T1000 (cell line): Measurements from ENCODE around the gene EHBP1L1.
A peak's percentile ranks its signal among the peaks of the same experiment; 100 is the strongest.

Source experiments
- DNase-seq: peaks from one replicate; lab custom pipeline; 2025; ENCODE audit warnings: mixed read lengths; lab: John Stamatoyannopoulos, UW

The EHBP1L1 gene

DNA sequence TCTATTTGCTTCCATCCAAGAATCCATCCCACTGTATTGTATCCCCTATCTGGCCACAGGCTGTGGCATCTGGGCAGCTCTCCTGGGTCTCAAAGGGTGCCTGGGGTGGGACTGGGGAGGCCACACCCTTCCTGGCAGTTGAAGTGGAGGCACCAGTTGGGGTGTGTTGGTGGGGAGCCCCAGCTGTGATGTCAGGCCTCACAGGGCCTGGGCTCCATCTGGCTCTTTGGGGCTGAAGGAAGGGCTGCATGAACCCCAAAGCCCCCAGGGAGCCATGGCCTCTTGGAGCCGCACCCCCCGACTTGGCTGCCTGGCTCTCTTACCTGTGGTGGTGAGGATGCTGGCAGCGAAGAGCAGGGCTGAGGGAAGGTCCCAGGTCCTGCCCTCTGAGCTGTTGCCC is 19.3 kb downstream of the EHBP1L1 start:
- DNase-seq = no peak

DNA sequence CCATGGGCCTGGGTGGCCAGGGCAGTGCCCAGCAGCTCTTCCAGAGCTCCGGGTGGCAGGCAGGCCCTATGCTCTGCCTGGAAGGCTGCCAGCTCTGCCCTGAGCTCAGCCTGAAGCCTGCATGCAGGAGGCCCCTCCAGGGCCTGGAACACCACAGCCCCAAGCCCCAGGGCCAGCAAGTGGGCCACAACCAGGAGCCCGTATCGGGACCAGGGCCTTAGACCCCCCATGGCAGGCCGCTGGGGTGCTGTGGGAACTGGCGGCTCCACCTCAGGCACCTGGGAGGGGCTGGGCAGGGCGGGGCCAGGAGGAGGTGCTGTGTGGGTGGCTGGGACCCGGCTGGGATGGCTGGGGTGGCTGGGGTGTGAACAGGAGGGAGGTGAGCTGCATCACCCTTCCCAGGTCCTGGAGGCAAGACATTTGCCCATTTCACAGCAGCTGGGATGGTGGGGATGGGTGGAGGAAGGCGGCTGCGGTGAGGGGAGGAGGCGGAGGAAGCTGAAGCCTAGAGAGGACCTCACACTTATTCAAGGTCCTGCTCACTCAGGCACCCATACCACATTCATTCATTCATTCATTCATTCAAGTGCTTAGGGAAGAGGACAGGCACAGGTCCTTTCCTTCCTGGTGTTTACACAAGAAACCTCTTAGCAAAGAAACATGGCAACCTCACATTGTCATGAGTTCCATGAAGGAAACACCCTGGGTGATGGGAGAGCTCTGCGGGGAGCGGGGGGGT is 19.9 kb downstream of the EHBP1L1 start, which contains the start of gene KCNK7:
TSS of gene KCNK7 (minus strand) at position 258 of the 739 bp plus-strand sequence. CDS start at position 230, 28 bp downstream.
- no peak for DNase-seq

DNA sequence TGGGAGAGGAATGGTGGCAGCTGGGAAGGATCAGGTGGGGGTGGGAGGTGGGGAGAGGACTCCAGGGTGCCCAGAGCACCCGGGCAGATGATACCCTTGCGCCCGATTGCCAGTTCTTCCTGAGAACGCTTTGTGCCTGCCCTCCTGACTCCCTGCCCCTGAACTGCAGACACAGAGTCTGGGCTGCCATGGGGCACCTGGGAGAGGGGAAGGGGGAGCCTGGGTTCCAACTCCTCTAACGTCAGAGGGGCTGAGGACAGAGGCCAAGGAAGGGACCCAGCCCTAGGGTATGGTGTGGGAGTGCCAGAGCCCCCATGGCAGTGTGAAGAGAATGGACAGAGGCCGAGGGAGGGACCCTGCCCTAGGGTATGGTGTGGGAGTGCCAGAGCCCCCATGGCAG is 20.7 kb downstream of the EHBP1L1 start:
- no peak for DNase-seq

DNA sequence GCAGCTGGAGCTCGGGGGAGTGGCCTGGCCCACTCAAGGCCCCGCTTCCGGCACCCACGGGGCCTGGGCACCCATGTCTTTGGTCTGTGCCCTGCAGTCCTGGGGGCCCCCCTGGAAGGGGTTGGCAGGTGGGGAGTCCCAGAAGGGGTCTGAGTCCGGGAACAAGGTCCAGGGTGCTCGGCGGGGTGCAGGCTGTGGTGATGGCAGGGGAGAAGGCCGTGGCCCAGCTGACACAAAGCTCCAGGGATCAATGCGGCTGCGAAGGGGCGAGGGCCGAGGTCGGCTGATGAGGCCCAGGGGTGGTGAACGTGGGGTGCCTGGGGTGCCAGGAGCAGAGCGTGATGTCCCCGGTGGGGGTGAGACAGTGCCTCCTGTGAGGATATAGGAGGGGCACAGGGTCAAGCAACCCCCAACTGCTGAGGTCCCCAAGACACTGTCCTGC is 22.4 kb downstream of the EHBP1L1 start:
- DNase-seq = no peak

DNA sequence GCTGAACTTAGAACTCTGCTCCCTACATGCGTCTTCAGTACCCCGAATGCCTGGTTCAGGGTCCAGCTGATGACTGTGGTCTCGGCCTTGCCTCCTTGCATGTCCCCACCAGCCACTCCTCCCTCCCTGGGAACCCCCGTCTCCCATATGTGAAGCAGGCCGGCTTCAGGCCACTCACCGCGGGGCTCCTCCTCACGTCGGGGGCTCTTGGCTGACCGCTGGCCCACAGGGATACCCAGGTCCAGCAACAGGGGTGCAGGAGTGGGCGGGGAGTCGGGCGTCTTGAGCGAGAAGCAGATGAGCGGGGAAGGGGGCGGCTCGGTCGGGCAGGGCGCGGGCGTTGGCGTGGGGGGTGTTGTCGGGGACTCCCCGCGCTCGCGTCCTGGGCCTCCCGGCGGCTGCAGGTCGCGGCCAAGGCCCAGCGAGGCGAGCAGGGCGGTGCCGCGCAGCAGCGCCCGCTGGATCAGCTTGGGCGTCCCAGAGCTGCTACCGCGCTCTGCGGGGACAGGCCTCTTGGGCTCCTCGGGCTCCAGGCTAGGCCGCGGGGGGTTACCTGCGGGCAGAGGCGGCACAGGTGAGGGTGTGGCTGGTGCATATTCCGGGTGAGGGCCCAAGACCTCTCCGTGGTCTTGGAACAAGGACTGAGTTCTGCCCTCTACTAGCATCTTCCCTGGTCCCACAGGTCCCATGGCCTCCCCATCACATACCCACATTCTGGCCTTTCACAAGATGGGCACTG is 23.5 kb downstream of the EHBP1L1 start:
- no peak for DNase-seq

DNA sequence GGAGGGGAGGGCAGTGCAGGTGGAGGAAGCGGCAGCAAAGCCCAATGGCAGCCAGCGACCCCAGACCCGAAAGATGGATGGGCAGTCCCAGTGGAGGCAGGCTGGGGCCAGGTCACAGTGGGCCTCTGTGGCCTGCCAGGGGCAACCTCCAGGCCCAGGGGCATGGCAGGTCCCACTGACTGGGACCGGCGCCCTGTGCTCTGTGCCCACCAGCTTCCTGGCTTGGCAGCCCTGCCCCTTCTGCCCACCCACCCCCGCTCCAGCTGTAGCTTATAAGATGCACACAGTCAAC is 24.0 kb downstream of the EHBP1L1 start:
- DNase-seq = no peak

DNA sequence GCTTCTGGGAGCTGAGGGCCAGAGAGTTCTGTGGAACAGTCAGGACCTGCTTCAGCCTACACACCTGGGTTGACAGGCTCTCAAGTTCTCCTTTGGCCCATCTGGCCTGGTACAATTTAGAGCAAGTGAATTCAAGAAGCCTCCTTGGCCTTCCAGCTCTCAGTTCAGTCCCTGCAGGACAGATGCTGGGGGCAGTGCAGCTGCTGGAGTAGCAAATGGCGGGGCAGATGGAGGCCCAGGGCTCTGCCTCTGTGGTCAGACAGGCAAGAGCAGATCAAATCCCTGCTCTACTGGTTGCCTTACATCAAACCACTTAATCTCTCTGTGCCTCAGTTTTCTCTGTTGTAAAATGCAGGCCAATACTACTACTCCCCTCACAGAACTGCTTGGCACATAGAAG is 28.4 kb downstream of the EHBP1L1 start:
- no peak for DNase-seq

DNA sequence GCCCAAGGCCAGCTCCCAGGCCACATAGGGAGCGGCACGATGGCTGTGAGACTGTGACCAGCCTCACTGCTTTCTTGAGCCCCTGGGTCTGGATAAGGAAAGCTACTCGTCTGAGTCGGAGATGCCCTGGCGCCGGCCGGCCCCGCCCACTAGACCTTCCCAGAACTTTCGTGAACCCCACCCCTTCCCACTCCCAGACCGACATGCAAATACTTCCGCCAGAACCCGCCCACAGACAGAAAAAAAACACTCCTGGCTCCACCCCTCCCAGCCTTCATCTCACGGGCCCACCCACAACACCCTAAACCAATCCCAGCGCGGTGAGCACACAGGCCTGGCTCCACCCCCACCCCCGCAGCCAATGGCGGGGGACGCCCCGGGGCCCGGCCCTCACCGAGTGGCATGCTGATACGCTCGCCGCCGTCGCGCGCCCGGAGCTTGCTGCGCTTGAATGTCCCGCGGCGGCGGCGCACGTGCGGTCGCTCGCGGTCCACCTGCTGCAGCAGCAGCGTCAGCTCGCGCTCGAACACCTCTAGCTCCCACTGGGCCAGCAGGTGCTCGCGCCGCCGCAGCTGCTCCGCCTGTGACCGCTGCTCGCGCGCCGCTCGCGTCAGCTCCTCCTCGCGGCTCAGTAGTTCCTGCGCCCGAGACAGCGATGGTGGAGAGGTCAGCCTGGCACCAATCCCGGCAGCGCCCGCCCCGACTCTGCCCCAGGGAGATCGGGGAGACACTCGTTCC is 31.2 kb downstream of the EHBP1L1 start:
- DNase-seq = peak; percentile 94

DNA sequence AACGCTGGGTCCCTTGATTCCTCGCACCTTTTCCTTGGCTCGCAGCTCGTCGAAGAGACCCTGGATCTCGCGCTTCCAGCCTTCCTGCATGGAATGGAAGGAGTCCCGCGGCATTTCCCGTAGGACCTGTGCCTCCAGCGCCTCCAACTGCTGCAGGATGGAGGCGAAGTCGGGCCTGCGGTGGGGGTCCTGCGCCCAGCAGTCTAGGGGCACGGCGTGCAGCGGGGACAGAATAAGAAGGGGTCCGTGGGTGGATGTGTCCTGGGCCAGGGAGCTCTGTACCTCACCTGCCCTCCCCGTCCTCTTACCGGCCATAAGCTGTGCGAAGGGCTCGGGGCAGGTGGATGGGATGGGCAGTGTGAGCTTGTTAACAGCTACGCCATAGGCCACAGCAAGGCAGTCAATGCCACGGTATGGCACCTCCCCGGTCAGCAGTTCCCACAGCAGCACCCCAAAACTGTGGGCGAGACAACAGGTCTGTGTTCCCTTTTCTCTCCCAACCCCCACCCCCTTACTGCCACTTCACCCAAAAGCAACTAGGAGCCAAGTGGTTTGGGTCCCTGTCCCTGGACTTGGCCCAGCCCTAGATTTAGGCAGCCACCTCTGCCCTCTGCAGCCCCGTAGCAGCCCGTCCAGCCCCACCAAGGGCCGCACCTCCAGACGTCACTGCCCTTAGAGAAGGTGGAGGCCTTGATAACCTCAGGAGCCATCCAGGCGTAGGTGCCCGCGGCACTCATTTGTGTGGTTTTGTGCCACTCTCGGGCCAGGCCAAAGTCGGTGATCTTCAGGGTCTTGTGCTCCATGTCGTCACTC is 32.0 kb downstream of the EHBP1L1 start:
- DNase-seq = no peak

DNA sequence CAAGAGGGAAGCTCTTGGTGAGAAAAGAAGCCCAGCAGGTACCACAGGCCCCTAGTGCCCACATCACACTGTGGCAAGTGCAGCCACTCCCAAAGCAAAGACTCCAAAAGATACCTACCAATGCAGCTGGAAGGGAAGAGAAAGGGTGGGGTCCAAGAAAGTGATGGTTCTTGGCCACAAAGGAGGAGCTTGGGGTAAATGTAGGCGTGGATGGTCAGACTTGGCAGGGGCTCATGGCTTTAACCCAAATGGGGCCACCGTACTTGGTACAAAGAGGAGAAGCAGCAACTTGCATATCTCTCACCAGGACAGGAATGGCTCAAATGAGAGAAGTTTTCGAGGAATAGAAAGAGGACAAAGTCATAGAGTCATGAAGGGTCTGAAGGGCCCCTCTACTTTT is 33.4 kb downstream of the EHBP1L1 start:
- no peak for DNase-seq

DNA sequence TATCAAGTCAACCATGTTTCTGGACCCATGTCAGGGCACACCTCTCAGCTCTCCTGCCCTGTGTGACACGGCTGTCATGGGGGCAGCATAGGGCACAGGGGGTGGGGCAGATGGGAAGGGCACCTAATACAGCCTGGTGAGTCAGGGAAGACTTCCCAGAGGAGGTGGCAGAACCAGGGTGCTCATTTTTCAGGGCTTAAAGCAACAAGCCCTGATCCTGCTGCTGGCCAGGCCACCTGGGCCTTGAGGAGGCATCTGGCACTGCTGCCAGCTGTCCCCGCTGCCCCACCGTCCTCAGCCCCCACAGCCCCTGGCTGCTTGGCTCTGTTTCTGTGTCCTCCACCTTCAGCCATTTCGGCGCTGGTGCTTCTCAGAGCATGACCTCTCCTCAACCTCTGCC is 33.8 kb downstream of the EHBP1L1 start:
- no peak for DNase-seq

DNA sequence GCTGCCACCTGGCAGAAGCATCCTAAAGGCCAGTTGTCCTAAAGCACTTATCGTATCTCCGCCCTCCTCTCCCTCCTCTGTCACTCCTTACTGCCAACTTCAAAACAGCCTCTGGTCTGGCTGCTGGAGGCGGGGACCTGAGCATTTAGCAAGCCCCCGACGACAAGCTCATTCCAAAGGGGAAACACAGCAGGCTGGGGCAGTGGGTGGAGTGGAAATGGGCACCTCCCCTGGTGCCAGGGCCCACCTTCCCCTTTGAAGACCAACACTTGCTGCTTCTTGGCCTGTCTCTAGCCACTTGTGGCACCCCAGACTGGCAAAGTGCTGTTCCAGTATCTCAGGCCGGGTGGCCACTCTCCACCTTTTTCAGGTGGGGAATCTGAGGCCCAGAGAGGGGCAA is 34.6 kb downstream of the EHBP1L1 start:
- DNase-seq = no peak

DNA sequence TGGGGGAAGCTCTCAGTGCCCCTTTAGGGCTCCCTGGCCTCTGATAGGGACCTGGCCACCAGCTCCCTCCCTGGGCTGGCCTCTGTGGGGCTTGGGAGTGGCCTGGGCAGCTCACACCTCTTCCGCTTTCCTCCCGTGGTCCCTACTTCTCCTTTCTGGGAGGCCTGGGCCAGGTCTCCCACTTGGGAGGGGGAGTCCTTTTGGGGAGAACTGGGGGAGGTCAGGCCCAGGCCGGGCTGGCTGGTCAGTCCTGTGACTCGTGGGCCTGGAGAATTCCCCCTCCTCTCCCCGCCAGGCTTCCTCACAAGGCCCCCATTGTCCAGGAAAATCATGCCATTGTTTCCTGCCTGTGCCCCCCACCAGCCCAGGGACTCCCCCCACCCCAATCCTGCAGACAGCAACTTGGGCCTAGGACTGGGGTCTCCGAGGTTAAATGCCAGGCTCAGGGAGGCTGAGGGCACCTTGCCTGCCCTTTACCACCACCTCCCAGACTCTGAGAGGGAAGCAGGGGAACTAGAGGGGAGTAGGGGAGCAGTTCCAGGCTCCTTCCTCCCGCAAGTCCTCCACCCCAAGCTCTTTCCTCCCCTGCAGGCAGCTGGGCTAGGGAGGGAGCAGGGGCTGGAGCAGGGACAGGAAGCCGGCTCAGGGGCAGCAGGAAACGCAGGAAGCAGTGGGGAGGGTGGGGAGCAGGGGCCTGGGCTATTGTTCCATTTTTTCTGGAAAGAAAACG is 35.3 kb downstream of the EHBP1L1 start:
- DNase-seq = no peak

DNA sequence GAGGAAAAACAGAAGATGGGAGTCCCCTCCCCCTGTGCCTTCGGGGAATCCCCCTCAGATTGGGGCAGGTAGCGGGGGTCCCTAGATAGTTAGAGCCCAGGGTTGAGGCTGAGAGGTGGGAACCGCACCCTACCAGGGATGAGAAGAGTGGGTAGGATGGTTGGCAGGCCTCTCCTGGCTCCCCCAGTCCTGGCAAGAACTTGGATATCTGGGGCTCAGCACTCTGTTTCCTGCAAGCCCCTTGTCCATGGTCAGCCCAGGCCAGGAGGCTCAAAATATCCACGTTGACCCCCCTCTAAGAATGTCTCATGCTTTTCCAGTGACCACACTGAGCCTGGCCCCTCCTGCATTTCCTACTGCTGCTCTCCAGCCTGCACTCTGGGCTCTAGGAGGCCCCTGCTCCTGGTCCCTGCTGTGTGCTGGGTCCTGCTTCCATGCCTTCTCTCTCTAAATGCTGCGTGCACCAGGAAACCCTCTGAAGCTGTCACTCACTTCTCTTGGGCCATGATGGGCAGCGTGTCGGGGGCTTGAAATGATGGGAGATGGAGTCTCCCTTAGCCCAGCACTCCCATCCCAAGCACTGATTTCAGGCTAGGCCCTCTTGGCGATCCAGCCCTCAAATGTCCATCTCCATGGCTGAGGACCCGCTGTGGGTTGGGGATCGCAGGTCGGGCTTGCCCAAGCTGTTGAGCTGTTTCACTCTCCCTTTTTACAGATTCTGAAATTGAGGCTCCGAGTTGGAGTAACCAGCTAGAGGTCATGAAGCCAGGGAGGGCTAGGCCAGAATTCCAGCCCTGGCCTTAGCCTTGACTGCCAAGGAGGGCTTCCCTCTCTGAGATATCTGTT is 36.1 kb downstream of the EHBP1L1 start:
- DNase-seq = no peak

DNA sequence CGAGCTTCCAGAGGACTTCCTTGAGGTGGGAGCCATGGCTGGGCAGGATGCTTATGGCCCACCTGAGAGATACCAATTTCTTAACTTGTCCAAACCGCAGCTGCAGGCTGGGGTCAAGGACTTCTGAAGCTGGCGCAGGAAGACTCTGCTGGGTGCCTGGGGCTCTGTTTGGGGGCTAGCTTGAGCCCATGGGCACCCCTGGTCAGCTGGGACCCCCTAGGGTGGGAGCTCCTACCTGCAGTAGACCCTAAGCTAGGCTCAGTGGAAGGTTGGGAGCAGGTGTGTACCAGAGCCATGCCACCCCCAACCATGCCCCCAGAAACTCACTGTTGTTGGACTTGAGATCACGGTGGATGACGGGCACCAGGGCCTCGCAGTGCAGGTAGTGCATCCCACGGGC is 36.8 kb downstream of the EHBP1L1 start:
- DNase-seq = no peak

DNA sequence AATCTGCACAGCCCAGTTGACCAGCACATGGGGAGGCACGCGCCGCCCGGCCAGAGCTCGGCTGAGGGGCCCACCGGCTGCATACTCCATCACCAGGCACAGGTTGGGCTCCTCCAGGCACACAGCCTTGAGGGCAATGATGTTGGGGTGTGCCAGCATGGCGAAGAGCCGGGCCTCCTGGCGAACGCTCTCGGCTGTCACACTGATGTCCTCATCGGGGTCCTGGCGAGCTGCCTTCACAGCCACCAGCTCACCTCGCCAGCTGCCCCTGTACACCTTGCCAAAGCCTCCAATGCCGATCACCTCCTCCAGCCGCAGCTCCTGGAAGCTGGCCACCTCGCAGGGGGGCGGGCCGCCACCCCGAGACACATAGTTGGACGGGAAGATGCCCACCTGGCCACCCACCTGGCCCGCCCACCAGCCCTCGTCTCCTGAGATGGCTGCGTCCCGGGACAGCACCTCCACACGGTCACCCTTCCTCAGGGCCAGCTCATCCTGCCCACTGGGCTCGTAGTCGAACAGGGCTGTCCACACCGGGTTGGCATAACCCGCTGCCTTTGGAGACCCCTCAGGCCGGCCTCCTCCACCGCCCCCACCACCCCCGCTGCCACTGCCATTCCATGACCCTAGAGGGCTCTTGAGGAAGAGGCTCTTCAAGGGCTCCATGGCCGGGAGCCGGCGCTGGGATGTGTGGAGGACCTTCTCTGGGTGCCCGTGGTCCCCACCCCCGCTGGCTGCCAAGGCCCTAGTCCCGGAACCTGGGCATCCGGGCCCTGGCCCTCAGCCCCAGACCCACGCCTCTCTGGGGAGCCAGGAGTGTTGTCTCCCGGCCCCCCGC is 37.5 kb downstream of the EHBP1L1 start:
- DNase-seq = no peak

DNA sequence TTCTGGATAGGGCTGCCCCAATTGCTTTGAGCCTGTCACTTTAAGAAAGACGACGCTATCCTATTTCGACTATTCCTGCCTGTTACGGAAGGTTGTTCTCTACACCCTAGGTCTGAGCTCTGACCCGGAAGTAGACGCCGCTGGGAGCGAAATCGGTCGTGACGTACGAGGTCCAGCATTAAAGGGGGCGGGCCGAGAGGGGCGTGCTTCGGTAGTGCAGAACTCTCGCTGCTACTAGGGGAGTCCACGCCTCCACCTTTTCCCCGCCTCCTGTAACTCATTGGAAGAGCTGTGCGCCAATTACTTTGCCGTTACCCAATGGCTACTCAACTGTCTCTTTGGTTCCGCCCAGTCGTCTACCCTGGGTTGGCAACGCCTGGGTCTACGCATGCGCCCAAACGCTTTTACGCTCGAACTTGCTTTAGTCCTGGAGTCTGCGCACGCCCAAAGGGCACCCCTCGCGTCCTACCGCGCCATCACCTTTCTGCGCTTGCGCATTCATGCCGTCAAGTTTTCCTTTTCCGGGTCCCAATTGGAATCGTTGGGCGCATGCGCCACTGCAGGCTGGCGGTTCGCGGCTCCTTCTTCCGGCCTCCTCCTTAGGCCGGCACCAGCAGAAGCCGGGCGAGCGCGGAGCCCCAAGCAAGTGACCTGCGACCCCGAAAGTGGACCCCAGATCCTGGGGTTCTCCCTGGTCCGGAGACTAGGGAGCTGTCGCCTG is 39.5 kb downstream of the EHBP1L1 start, which contains the start of gene PCNX3:
TSS of gene PCNX3 (plus strand) at position 548 of the 721 bp plus-strand sequence. CDS start 536 bp downstream, outside the sequence.
- peak; percentile 100 for DNase-seq

DNA sequence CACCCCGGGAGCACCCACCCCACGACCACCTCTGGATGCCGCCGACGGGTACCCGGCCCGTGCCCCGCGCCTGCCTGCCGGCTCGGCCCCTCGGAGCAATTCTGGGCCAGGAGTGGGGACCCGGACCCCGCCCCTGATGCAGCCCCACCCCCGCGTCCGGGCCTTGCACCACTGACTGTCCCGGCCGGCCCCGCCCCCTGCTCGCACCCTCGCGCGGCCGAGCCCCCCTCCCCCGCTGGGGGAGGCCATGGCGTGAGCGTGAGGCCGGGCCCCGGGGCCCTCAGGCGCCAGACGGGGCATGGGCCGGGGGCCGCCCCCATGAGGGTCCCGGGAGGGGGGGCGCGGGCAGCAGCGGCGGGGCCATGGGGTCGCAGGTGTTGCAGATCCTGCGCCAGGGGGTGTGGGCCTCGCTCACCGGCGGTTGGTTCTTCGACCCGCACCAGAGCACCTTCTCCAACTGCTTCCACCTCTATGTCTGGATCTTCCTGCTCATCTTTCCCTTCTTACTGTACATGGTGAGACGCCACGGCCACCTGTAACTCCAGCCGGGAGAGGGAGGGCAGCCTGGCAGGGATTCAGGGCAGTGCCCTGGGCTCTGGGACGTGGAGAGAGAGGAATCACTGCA is 40.2 kb downstream of the EHBP1L1 start:
- DNase-seq = no peak
